A549 treated with CORT108297 at 1 μM for 4 hours (cell line): ENCODE data around the gene SMARCE1. TPM values are rescaled to one million over a fixed set of nuclear protein-coding genes. Genes with fewer than 3 reads are reported as not detected.

Experiments
- total RNA-seq: library from RNA; stranded (reverse); fragments of 200-300 nt; extraction: Qiagen RNA extraction; gene quantifications from 5 replicates; pipeline ENCODE4 v1.2.3, GENCODE V29; 2022

SMARCE1 gene
- total RNA-seq: 107 to 116 TPM (median 111 TPM) in 5 replicates

GRCh38 chr17:40647624-40648383, at the start of gene SMARCE1:
SMARCE1 (minus strand) TSS chr17:40647818; CDS start chr17:40645802, 2,016 bp downstream.

GRCh38 chr17:40664582-40665333, 17.1 kb upstream of the SMARCE1 start, which contains the start of gene KRT222:
KRT222 (minus strand) TSS chr17:40665177; CDS start chr17:40665099, 78 bp downstream.

Other genes starting within 250 kb of the SMARCE1 start
- 206 to 295 TPM (median 221 TPM) in 5 replicates for gene TOP2A, start 229.9 kb downstream of the SMARCE1 start, total RNA-seq
- gene IGFBP4, start 204.4 kb downstream of the SMARCE1 start, total RNA-seq: 2,114 to 2,923 TPM (median 2,705 TPM) in 5 replicates
- gene TNS4, start 146.2 kb downstream of the SMARCE1 start, total RNA-seq: 118 to 182 TPM (median 158 TPM) in 5 replicates
- gene CCR7, start 82.3 kb downstream of the SMARCE1 start, total RNA-seq: 0.51 to 1.1 TPM (median 1.0 TPM) in 5 replicates
- 0.27 to 0.69 TPM (median 0.52 TPM) in 5 replicates for gene KRT222, start 17.4 kb upstream of the SMARCE1 start, total RNA-seq
- gene KRT24, start 55.9 kb upstream of the SMARCE1 start, total RNA-seq: not detected in 5 replicates
- not detected in 5 replicates for gene KRT25, start 107.5 kb upstream of the SMARCE1 start, total RNA-seq
- gene KRT26, start 124.4 kb upstream of the SMARCE1 start, total RNA-seq: not detected in 5 replicates
- gene KRT27, start 134.7 kb upstream of the SMARCE1 start, total RNA-seq: not detected in 5 replicates
- gene KRT28, start 152.1 kb upstream of the SMARCE1 start, total RNA-seq: not detected in 5 replicates
- gene KRT10, start 174.8 kb upstream of the SMARCE1 start, total RNA-seq: 79.3 to 132 TPM (median 110 TPM) in 5 replicates
- gene KRT12, start 219.4 kb upstream of the SMARCE1 start, total RNA-seq: not detected in 5 replicates
- 0.18 to 0.28 TPM (median 0.26 TPM) in 5 replicates for gene KRT20, start 237.4 kb upstream of the SMARCE1 start, total RNA-seq